ENCODE data around the gene SLC6A19.

Gene SLC6A19

GRCh38 chr5:1180841-1181271 lies 20.5 kb upstream of the SLC6A19 start:
- DNase-seq (ENCODE audit: low spot score) = no peak

GRCh38 chr5:1181451-1182359 lies 19.7 kb upstream of the SLC6A19 start:
- DNase-seq (ENCODE audit: low spot score) = no peak

- no peak for DNase-seq (ENCODE audit: low spot score)
Observed at GRCh38 chr5:1182360-1182632, 19.1 kb upstream of the SLC6A19 start.

DNA sequence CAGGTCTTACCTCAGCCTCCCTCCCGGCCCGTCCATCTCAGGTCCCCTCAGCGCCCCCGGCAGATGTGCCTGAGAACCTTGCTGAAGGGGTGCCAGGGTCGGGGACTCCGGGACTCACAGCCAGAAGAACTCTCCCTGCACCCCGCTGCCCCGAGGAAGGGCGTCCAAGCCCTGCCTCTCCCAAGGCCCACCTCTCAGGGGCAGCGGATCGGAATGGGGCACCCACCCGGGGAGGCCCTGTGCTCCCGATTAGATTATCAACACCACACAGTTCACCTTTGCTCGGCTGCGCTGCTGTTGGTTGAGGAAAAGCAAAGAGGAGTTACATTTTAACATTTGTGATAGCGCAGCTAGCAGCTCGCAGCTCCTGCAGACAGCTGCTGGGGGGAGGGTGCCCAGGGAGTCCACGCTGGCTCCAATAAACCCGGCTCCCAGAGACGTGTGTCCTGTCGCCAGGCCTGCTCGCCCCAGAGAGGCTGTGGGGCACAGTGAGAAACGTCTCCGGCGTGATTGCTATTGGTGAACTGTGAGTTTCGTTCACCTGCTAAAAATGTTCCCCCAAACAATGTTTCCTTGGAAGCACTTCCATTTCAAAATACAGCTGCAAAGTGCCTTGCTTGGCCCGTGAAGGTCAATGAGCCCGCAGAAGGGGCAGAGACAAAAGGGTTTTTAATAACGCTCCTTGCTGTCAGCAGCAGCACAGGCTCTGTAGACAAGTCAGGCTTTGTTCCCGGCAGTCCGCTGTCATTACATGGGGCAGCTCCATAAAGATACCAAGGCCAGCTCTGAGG lies 18.6 kb upstream of the SLC6A19 start:
- no peak for DNase-seq (ENCODE audit: low spot score)

- no peak for DNase-seq (ENCODE audit: low spot score)
Observed at GRCh38 chr5:1183424-1184162, 17.8 kb upstream of the SLC6A19 start.

DNA sequence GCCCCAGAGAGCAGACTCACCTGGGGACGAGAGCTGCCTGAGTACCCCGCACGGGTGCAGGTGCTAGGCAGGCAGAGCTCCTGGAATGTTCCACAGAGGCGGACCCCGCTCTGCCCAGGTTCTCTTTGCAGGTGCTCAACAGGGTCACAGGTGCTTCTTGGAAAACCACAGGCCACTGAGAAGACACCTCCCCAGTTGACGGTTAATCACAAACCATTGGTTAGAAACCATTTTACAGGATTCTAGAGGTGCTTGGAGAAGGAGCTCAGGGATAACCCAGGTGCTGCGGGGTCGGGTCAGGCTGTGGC lies 17.3 kb upstream of the SLC6A19 start:
- no peak for DNase-seq (ENCODE audit: low spot score)

DNA sequence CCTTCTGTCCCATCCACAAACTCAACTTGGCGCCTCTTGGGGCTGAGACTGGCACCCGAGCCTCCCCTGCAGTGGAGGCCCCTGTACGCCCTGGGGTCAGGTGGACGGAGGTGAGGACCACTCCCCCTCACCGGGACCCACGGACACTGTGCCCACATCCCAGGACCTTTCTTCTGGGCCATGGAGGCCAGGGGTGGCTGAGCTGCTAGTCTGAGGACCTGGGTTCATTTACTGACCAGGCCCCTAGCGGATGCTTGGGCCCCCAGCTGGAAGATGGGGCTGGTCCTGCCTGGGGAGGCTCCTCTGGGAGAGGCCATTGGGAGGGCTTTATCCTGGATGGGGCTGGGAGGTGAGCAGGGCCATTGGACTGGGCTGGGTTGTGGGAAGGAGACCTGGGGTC lies 16.9 kb upstream of the SLC6A19 start:
- DNase-seq (ENCODE audit: low spot score) = no peak

GRCh38 chr5:1185038-1185627 lies 16.3 kb upstream of the SLC6A19 start:
- no peak for DNase-seq (ENCODE audit: low spot score)

DNA sequence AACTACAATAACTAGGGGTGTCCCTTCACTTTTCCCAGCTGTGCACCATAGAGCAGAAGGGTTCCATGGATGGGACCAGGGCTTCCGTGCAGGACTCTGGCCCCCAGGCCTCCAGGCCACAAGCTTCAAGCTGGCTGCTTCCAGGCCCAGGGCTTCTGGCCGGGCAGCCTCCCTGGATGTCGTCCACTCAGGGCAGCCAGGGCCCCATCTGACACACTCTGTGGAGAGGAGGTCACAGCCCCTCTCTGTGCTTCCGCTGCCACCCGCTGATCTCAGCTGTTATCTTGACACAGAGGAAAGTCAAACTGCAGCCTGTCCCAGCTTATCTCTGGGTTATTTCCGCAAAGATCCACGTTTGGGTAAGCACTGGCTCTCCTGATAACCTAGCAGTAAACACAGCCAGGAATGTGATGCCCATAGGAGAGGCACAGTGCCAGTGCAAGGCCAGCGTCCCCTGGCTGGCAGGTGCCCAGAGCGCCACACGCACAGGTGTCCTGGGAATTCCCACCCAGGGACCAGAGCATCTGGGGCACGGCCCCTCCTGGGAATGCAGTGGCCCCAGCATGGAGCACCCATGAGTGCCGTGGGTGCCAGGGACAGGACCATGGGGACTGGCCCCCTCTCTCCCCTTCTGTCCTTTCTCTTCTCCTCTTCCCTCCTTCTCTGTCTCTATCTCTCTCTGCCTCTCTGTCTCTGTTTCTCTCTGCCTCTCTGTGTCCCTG lies 15.6 kb upstream of the SLC6A19 start:
- DNase-seq (ENCODE audit: low spot score) = no peak

- no peak for DNase-seq (ENCODE audit: low spot score)
Observed at GRCh38 chr5:1186351-1187233, 14.8 kb upstream of the SLC6A19 start.

DNA sequence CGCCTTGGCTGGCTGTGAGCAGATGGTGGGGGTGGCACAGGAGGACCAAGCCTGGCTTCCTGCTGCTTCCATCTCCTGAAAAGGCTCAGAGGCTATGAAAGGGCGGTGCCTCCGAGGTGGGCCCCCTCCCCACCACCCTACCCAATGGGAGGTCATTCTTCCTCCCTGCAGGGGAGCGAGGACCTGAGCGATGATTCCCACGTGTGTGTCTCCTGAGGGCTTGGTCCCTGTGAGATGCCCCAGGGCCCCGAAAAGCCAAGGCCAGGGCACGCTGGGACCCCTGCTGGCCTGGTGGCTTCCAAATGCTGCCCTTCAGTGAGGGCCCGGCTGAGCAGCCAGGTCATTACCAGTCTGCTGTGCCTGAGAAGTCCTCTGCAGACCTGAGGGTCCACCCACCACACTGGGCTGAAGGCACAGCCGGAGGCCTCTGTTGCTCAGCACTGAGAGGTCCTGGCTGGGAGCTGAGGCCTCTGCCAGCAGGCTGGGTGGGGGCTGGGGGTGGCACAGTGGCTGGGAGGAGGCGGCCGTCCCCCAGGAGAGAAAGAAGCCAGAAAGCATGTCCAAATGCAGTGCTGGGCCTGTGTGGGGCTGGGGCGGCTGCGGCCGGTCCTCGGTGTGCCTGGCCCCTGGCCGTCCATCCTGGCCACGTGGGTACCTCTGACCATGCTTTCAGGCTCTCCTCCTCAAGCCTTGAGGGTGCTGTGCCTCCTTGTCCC lies 14.0 kb upstream of the SLC6A19 start:
- no peak for DNase-seq (ENCODE audit: low spot score)

- DNase-seq (ENCODE audit: low spot score) = no peak
Observed at GRCh38 chr5:1187950-1188334, 13.5 kb upstream of the SLC6A19 start.

GRCh38 chr5:1188464-1188863 lies 12.9 kb upstream of the SLC6A19 start:
- DNase-seq (ENCODE audit: low spot score) = no peak

DNA sequence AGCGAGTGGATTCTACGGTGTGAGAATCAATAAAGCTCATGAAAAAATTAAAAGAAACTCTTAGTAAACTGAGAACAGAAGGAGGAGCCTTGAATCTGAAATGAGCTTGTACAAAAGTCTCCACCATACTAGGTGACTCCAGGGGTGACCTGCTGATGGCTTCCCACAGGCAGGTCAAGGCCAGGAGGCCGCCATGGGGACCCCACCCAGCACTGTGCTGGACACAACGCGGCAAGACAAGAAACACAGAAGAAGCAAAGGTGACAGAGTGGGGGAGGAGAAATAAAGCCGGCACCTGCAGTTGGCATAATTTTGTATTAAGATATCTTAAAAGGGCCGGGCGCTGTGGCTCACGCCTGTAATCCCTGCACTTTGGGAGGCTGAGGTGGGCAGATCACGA lies 12.1 kb upstream of the SLC6A19 start:
- DNase-seq (ENCODE audit: low spot score) = no peak

DNA sequence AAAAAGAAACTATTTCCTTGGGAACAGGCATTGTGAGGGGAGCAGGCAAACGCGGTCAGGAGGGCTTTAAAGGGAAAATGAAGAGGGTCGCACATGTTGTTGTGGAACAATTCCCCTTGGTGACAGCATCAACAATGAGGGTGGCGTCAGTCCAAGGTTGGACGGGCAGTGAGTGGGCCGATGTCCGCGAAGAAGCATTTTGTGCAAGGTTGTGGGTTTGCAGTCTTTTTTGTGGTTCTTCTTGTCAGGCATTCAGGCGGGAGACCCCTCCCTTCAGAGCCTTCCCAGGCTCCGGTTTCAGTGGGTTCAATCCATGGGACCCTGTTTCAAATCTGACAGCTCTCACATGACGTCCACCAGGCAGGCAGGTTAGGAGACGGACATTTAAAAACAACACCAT lies 11.1 kb upstream of the SLC6A19 start:
- DNase-seq (ENCODE audit: low spot score) = no peak

DNA sequence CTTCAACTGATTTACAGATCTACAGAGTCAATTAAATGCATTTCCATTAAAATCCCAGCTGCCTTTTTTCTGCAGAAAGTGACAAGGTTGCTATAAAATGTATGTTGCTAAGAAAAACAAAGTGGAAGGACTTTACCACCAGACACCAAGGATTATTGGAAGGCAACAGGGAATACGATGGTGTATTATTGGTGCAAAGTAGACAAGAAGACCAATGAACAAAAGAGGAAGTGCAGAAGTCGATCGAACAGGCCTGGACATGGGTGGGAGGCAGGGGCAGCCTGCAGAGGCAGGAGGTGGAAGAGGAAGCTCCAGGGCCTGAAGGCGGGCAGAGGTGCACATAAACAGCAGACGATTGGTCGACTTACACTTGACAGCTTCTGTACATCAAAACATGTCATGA lies 10.6 kb upstream of the SLC6A19 start:
- DNase-seq (ENCODE audit: low spot score) = no peak

DNA sequence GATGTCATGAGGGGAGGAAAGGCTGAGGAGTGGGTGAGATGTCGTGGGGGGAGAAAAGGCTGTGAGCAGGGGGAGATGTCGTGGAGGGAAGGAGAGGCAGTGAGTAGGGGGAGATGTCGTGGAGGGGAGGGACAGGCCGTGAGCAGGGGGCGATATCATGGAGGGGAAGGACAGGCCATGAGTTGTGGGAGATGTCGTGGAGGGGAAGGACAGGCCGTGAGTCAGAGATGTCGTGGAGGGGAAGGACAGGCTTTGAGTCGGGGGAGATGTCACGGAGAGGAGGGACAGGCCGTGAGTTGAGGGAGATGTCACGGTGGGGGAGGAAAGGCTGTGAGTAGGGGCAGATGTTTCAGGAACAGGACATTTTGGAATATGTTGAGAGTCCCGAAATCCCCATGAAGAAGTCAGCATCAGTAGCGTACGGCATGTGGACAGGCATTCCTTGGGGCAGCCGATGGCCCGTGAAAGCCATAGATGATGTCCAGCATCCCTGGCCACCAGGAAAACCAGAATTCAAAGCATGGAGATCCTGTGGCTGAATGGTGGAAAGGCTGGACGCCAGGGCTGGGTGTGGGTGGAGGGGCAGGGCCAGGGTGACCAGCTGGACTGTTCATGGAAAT lies 8.3 kb upstream of the SLC6A19 start:
- DNase-seq (ENCODE audit: low spot score) = no peak

DNA sequence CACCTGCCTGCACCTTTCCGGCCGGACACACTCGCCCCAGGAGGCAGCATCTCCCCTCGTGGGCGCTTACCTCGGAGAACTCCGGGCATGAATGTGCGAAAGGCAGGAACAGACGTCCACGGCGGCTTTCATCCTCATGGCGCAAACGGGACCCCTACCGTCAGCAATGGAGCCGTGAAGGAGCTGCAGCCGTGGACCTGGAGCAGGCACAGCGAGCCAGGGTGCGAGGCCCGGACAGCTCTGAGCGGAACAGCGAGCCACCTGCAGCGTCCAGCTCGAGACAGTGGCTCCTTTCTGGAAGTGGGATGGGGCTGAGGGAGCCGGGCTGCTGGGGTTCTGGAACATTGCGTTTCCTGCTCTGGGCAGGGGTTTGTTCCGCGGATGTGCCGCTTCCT lies 7.8 kb upstream of the SLC6A19 start:
- no peak for DNase-seq (ENCODE audit: low spot score)

DNA sequence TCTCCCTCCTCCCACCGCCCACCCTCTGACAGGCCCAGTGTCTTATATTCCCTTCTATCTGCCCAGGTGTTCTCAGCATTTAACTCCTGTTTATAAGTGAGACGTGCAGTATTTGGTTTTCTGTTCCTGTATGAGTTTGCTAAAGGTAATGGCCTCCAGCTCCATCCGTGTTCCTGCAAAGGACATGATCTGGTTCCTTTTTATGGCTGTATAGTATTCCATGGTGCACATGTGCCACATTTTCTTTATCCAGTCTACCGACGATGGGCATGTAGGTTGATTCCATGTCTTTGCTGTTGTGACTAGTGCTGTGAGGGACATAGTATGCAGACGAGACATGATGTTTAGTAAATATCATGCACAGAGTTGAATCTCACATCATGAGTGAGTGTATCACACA lies 7.0 kb upstream of the SLC6A19 start:
- DNase-seq (ENCODE audit: low spot score) = no peak

- no peak for DNase-seq (ENCODE audit: low spot score)
Observed at GRCh38 chr5:1195439-1195838, 6.0 kb upstream of the SLC6A19 start.
